ENCODE measurements around the gene SLC31A1. TPM values are rescaled to one million over a fixed set of nuclear protein-coding genes. Genes with fewer than 3 reads are reported as not detected.

The SLC31A1 gene
- polyA plus RNA-seq, 1 donor (not counting 4 experiments of a cell fraction or from before 2014, with no cell fraction given): 20.3 TPM

- Histone ChIP-seq H4K20me1 (ENCODE audit: control insufficient read depth, extremely low read depth, insufficient read depth, low read length) (no peaks in the 10 kb centered on the region), H3K36me3 (ENCODE audit: control insufficient read depth in 2 of 2, extremely low read depth in 1 of 2, insufficient read depth in 2 of 2, low read length in 2 of 2) (peaks cover 38 to 46% of the 10 kb centered on the region in 2 experiments), H3K27ac (ENCODE audit: control insufficient read depth, insufficient read depth, low read length) (no peak overlapping the region), H3K9ac (ENCODE audit: control insufficient read depth, extremely low read depth, insufficient read depth, low read length) (no peak overlapping the region), H3K4me2 (ENCODE audit: control insufficient read depth, extremely low read depth, insufficient read depth, low read depth, low read length) (no peak overlapping the region), H3K9me1 (ENCODE audit: control insufficient read depth, extremely low read depth, insufficient read depth, low read length) (no peaks in the 10 kb centered on the region), H3K27me3 (ENCODE audit: control insufficient read depth, extremely low read depth, insufficient read depth, low read length) (no peaks in the 10 kb centered on the region), H3K79me2 (ENCODE audit: control insufficient read depth, insufficient read depth, low read length) (peaks cover 20% of the 10 kb centered on the region), H2AFZ (ENCODE audit: control insufficient read depth, low read length) (no peak overlapping the region), H3K4me1 (ENCODE audit: control insufficient read depth, extremely low read depth, insufficient read depth, low read length) (peaks cover 3% of the 10 kb centered on the region), H3K9me3 (ENCODE audit: control insufficient read depth, low read depth, low read length) (no peaks in the 10 kb centered on the region), H3K4me3 (ENCODE audit: control insufficient read depth in 2 of 3, extremely low read depth in 1 of 3, insufficient read depth in 2 of 3, low read depth in 1 of 3, low read length in 3 of 3) (no peak overlapping the region)
- FAIRE-seq (no peak), DNase-seq (ENCODE audit: low read depth, low spot score) (no peak)
- dilution Hi-C loops (cut with MboI; ENCODE audit: extremely low pct_ligation_motif_present, low sequenced_read_pairs): no loop called here
- TF ChIP-seq EZH2 (IDR thresholded peaks at IDR 0.05; ENCODE audit: low read length): no peak
- TF ChIP-seq, protein P1, sequence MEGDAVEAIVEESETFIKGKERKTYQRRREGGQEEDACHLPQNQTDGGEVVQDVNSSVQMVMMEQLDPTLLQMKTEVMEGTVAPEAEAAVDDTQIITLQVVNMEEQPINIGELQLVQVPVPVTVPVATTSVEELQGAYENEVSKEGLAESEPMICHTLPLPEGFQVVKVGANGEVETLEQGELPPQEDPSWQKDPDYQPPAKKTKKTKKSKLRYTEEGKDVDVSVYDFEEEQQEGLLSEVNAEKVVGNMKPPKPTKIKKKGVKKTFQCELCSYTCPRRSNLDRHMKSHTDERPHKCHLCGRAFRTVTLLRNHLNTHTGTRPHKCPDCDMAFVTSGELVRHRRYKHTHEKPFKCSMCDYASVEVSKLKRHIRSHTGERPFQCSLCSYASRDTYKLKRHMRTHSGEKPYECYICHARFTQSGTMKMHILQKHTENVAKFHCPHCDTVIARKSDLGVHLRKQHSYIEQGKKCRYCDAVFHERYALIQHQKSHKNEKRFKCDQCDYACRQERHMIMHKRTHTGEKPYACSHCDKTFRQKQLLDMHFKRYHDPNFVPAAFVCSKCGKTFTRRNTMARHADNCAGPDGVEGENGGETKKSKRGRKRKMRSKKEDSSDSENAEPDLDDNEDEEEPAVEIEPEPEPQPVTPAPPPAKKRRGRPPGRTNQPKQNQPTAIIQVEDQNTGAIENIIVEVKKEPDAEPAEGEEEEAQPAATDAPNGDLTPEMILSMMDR (optimal IDR thresholded peaks at IDR 0.05 in 1 of 3, IDR thresholded peaks at IDR 0.05 in 1 of 3, conservative IDR thresholded peaks at IDR 0.05 in 1 of 3; ENCODE audit: extremely low read depth in 1 of 3, insufficient read depth in 2 of 3, low read length in 3 of 3): no peak
These were observed 60.0 kb downstream of the SLC31A1 start for GRCh38 chr9:113281356-113281755.

GRCh38 chr9:113289091-113289490 lies 67.7 kb downstream of the SLC31A1 start:
- FAIRE-seq (no peak), DNase-seq (ENCODE audit: low read depth, low spot score) (no peak)
- H3K4me2 ChIP-seq (ENCODE audit: control insufficient read depth, extremely low read depth, insufficient read depth, low read depth, low read length): no peak overlapping the region
- no peaks in the 10 kb centered on the region for H3K9me1 ChIP-seq (ENCODE audit: control insufficient read depth, extremely low read depth, insufficient read depth, low read length)
- no peaks in the 10 kb centered on the region for H4K20me1 ChIP-seq (ENCODE audit: control insufficient read depth, extremely low read depth, insufficient read depth, low read length)
- peaks cover 36 to 44% of the 10 kb centered on the region in 2 experiments for H3K36me3 ChIP-seq (ENCODE audit: control insufficient read depth in 2 of 2, extremely low read depth in 1 of 2, insufficient read depth in 2 of 2, low read length in 2 of 2)
- H3K27ac ChIP-seq (ENCODE audit: control insufficient read depth, insufficient read depth, low read length): no peak overlapping the region
- H3K79me2 ChIP-seq (ENCODE audit: control insufficient read depth, insufficient read depth, low read length): no peaks in the 10 kb centered on the region
- no peak overlapping the region for H3K9ac ChIP-seq (ENCODE audit: control insufficient read depth, extremely low read depth, insufficient read depth, low read length)
- TF ChIP-seq, protein P1 (optimal IDR thresholded peaks at IDR 0.05 in 1 of 3, IDR thresholded peaks at IDR 0.05 in 1 of 3, conservative IDR thresholded peaks at IDR 0.05 in 1 of 3; ENCODE audit: extremely low read depth in 1 of 3, insufficient read depth in 2 of 3, low read length in 3 of 3): no peak
- TF ChIP-seq EZH2 (IDR thresholded peaks at IDR 0.05; ENCODE audit: low read length): no peak
- H3K27me3 ChIP-seq (ENCODE audit: control insufficient read depth, extremely low read depth, insufficient read depth, low read length): no peaks in the 10 kb centered on the region
- no peaks in the 10 kb centered on the region for H3K4me1 ChIP-seq (ENCODE audit: control insufficient read depth, extremely low read depth, insufficient read depth, low read length)
- dilution Hi-C loops (cut with MboI; ENCODE audit: extremely low pct_ligation_motif_present, low sequenced_read_pairs): no loop called here
- H3K9me3 ChIP-seq (ENCODE audit: control insufficient read depth, low read depth, low read length): no peaks in the 10 kb centered on the region
- no peak overlapping the region for H3K4me3 ChIP-seq (ENCODE audit: control insufficient read depth in 2 of 3, extremely low read depth in 1 of 3, insufficient read depth in 2 of 3, low read depth in 1 of 3, low read length in 3 of 3)
- H2AFZ ChIP-seq (ENCODE audit: control insufficient read depth, low read length): no peak overlapping the region

Measured in keratinocyte (primary cell).